NB4 (cell line): ENCODE measurements around the gene TXN2.
A peak's percentile ranks its signal among the peaks of the same experiment; 100 is the strongest.

Source experiments
- DNase-seq: peaks from one replicate; pipeline ENCODE4 v3.0.0; 2010; ENCODE audit warnings: low read depth
- H3K4me3 ChIP-seq: one replicate; pipeline ENCODE4 v1.5.1; 2011; ENCODE audit warnings: mild to moderate bottlenecking, low read depth, low read length, moderate library complexity
- CTCF ChIP-seq: IDR thresholded peaks from one replicate; pipeline ENCODE4 v1.5.1; 2012; ENCODE audit warnings: low read depth, low read length
- MAX ChIP-seq: IDR thresholded peaks from 2 replicates; pipeline ENCODE4 v1.6.1; 2011; ENCODE audit warnings: low read depth, low read length
- MYC ChIP-seq: IDR thresholded peaks from 2 replicates; pipeline ENCODE4 v1.6.1; 2011; ENCODE audit warnings: low read depth, low read length
- POLR2A ChIP-seq: IDR thresholded peaks from 2 replicates; pipeline ENCODE4 v1.6.1; 2011; ENCODE audit warnings: mild to moderate bottlenecking; ENCODE audit not compliant: insufficient read length; ENCODE audit errors: extremely low read depth

TXN2 gene

GRCh38 chr22:36445158-36445668 is 36.2 kb downstream of the TXN2 start:
- no peak overlapping the region for H3K4me3 ChIP-seq
- TF ChIP-seq MAX (no peak), MYC (no peak), CTCF (no peak), POLR2A (no peak)
- DNase-seq: peak; percentile 36

GRCh38 chr22:36443198-36443770 is 38.2 kb downstream of the TXN2 start:
- TF ChIP-seq POLR2A (no peak), MYC (no peak), MAX (no peak), CTCF (no peak)
- no peak for DNase-seq
- no peak overlapping the region for H3K4me3 ChIP-seq

- DNase-seq: no peak
- no peak for TF ChIP-seq CTCF
- no peak for TF ChIP-seq MAX
- no peak for TF ChIP-seq POLR2A
- no peak for TF ChIP-seq MYC
- no peak overlapping the region for H3K4me3 ChIP-seq
These were observed 38.8 kb downstream of the TXN2 start for GRCh38 chr22:36442506-36443197.

GRCh38 chr22:36440429-36441002 is 40.9 kb downstream of the TXN2 start:
- no peak overlapping the region for H3K4me3 ChIP-seq
- TF ChIP-seq CTCF (no peak), MYC (no peak)

GRCh38 chr22:36439481-36440271 is 41.8 kb downstream of the TXN2 start:
- TF ChIP-seq CTCF (no peak), MYC (no peak), POLR2A (no peak), MAX (no peak)
- peak; percentile 64 for DNase-seq
- no peak overlapping the region for H3K4me3 ChIP-seq

More at GRCh38 chr22:36440429-36441002, 40.9 kb downstream of the TXN2 start:
- no peak for DNase-seq
